Astrocyte (in vitro differentiated cells and primary cell): ENCODE results near the gene FRMD5. TPM values are rescaled to one million over a fixed set of nuclear protein-coding genes. Genes with fewer than 3 reads are reported as not detected.

Experiments
- DNase-seq: peaks from one replicate; pipeline ENCODE4 v3.0.0-alpha.2; 2010; ENCODE audit warnings: low read depth
- FAIRE-seq: peaks from 2 replicates; lab custom pipeline; 2011; peaks lifted over from hg19 to GRCh38; lab: Jason Lieb, UNC
- H2AFZ ChIP-seq: 2 replicates; pipeline ENCODE4 v1.6.0; 2012; ENCODE audit warnings: low read depth, low read length, inconsistent platforms
- H3K27ac ChIP-seq: 2 replicates; pipeline ENCODE4 v1.5.1; 2011; ENCODE audit warnings: low read depth, low read length, inconsistent platforms
- H3K27me3 ChIP-seq: 2 replicates; pipeline ENCODE4 v1.6.0; 2011; ENCODE audit warnings: low read length, inconsistent platforms; ENCODE audit not compliant: insufficient read depth
- H3K36me3 ChIP-seq: 2 replicates; pipeline ENCODE4 v1.5.1; 2011; ENCODE audit warnings: low read length, inconsistent platforms; ENCODE audit not compliant: insufficient read depth
- H3K4me1 ChIP-seq: 2 replicates; pipeline ENCODE4 v1.5.1; 2011; ENCODE audit warnings: low read length, inconsistent platforms; ENCODE audit not compliant: insufficient read depth
- H3K4me2 ChIP-seq: 2 replicates; pipeline ENCODE4 v1.6.0; 2012; ENCODE audit warnings: low read length, inconsistent platforms
- H3K4me3 ChIP-seq: 2 replicates; pipeline ENCODE4 v1.5.1; 2011; ENCODE audit warnings: low read depth, mild to moderate bottlenecking, low read length, inconsistent platforms; ENCODE audit not compliant: insufficient read depth
- H3K79me2 ChIP-seq: 2 replicates; pipeline ENCODE4 v1.6.0; 2012; ENCODE audit warnings: mild to moderate bottlenecking, low read length, inconsistent platforms; ENCODE audit not compliant: insufficient read depth
- H3K9ac ChIP-seq: 2 replicates; pipeline ENCODE4 v1.6.0; 2012; ENCODE audit warnings: mild to moderate bottlenecking, low read length, inconsistent platforms
- H3K9me3 ChIP-seq: 2 replicates; pipeline ENCODE4 v1.5.1; 2012; ENCODE audit warnings: low read depth, mild to moderate bottlenecking, low read length, inconsistent platforms; ENCODE audit not compliant: insufficient read depth
- H4K20me1 ChIP-seq: 2 replicates; pipeline ENCODE4 v1.6.0; 2012; ENCODE audit warnings: low read length, inconsistent platforms; ENCODE audit not compliant: insufficient read depth
- H3K27ac Mint-ChIP-seq: one replicate; pipeline ENCODE4 v1.8.0; 2021; ENCODE audit warnings: mild to moderate bottlenecking, mixed read lengths; ENCODE audit not compliant: unreplicated experiment
- H3K27me3 Mint-ChIP-seq: one replicate; pipeline ENCODE4 v1.8.0; 2021; ENCODE audit warnings: low read depth, mixed read lengths; ENCODE audit not compliant: unreplicated experiment
- H3K36me3 Mint-ChIP-seq: one replicate; pipeline ENCODE4 v1.8.0; 2021; ENCODE audit warnings: low read depth, mixed read lengths; ENCODE audit not compliant: unreplicated experiment
- H3K4me1 Mint-ChIP-seq: one replicate; pipeline ENCODE4 v1.8.0; 2021; ENCODE audit warnings: low read depth, mixed read lengths; ENCODE audit not compliant: unreplicated experiment
- H3K4me3 Mint-ChIP-seq: one replicate; pipeline ENCODE4 v1.8.0; 2021; ENCODE audit warnings: mild to moderate bottlenecking, moderate library complexity, mixed read lengths; ENCODE audit not compliant: unreplicated experiment
- H3K9me3 Mint-ChIP-seq: one replicate; pipeline ENCODE4 v1.8.0; 2021; ENCODE audit warnings: mild to moderate bottlenecking, mixed read lengths; ENCODE audit not compliant: unreplicated experiment
- EZH2 ChIP-seq: IDR thresholded peaks from 2 replicates; pipeline ENCODE4 v1.6.1; 2012; ENCODE audit warnings: mild to moderate bottlenecking, low read length, inconsistent platforms; ENCODE audit not compliant: insufficient read depth
- total RNA-seq: library from RNA; stranded (reverse); gene quantifications from 2 replicates; pipeline ENCODE4 v1.2.1, GENCODE V29; 2021
- TF ChIP-seq, protein P1 (sequence below): IDR thresholded peaks from 2 replicates; pipeline ENCODE4 v1.5.1; 2011; ENCODE audit warnings: low read depth, mild to moderate bottlenecking, inconsistent platforms, low read length, moderate library complexity; ENCODE audit not compliant: insufficient read depth

Gene FRMD5
- total RNA-seq, 1 donor from 2014 or later, result 19.6 TPM

- Histone ChIP-seq H2AFZ (no peak overlapping the region), H3K9ac (no peak overlapping the region), H3K36me3 (peaks cover 32% of the 10 kb centered on the region), H3K4me2 (no peak overlapping the region), H3K9me3 (no peaks in the 10 kb centered on the region), H4K20me1 (no peaks in the 10 kb centered on the region), H3K4me1 (no peaks in the 10 kb centered on the region), H3K27ac (no peak overlapping the region), H3K27me3 (no peaks in the 10 kb centered on the region), H3K79me2 (no peaks in the 10 kb centered on the region), H3K4me3 (no peak overlapping the region)
- no peaks in the 10 kb centered on the region for H3K9me3 Mint-ChIP-seq
- peaks cover 16% of the 10 kb centered on the region for H3K36me3 Mint-ChIP-seq
- no peak for TF ChIP-seq EZH2
- TF ChIP-seq, protein P1, sequence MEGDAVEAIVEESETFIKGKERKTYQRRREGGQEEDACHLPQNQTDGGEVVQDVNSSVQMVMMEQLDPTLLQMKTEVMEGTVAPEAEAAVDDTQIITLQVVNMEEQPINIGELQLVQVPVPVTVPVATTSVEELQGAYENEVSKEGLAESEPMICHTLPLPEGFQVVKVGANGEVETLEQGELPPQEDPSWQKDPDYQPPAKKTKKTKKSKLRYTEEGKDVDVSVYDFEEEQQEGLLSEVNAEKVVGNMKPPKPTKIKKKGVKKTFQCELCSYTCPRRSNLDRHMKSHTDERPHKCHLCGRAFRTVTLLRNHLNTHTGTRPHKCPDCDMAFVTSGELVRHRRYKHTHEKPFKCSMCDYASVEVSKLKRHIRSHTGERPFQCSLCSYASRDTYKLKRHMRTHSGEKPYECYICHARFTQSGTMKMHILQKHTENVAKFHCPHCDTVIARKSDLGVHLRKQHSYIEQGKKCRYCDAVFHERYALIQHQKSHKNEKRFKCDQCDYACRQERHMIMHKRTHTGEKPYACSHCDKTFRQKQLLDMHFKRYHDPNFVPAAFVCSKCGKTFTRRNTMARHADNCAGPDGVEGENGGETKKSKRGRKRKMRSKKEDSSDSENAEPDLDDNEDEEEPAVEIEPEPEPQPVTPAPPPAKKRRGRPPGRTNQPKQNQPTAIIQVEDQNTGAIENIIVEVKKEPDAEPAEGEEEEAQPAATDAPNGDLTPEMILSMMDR, result no peak
- DNase-seq, result no peak
- H3K27me3 Mint-ChIP-seq, result no peaks in the 10 kb centered on the region
- H3K27ac Mint-ChIP-seq, result no peak overlapping the region
- FAIRE-seq, result no peak
- H3K4me1 Mint-ChIP-seq, result no peaks in the 10 kb centered on the region
- H3K4me3 Mint-ChIP-seq, result no peak overlapping the region
Measured at GRCh38 chr15:43881245-43881644, 313.8 kb downstream of the FRMD5 start.

- H3K27me3 Mint-ChIP-seq, result no peaks in the 10 kb centered on the region
- no peak overlapping the region for H3K27ac Mint-ChIP-seq
- H4K20me1 ChIP-seq, result no peaks in the 10 kb centered on the region
- H3K9me3 ChIP-seq, result no peaks in the 10 kb centered on the region
- no peak for FAIRE-seq
- peaks cover 17% of the 10 kb centered on the region for H3K36me3 Mint-ChIP-seq
- no peak overlapping the region for H3K4me2 ChIP-seq
- no peak overlapping the region for H3K27ac ChIP-seq
- no peak overlapping the region for H3K4me3 Mint-ChIP-seq
- peak; percentile 13 for DNase-seq
- TF ChIP-seq, protein P1, result no peak
- no peak for TF ChIP-seq EZH2
- no peak overlapping the region for H3K9ac ChIP-seq
- H3K4me1 Mint-ChIP-seq, result no peaks in the 10 kb centered on the region
- peaks cover 31% of the 10 kb centered on the region for H3K36me3 ChIP-seq
- H3K79me2 ChIP-seq, result no peaks in the 10 kb centered on the region
- H3K27me3 ChIP-seq, result no peaks in the 10 kb centered on the region
- H2AFZ ChIP-seq, result no peak overlapping the region
- no peak overlapping the region for H3K4me3 ChIP-seq
- no peaks in the 10 kb centered on the region for H3K9me3 Mint-ChIP-seq
- no peaks in the 10 kb centered on the region for H3K4me1 ChIP-seq
Measured at GRCh38 chr15:43880406-43881194, 314.5 kb downstream of the FRMD5 start.
